ENCODE data around the gene PLEKHH3.
"Not testable (repeated sequence)": the region's sequence is repeated elsewhere in the genome, so short reads cannot be mapped to it uniquely, and the experiment has no call there.

DNA sequence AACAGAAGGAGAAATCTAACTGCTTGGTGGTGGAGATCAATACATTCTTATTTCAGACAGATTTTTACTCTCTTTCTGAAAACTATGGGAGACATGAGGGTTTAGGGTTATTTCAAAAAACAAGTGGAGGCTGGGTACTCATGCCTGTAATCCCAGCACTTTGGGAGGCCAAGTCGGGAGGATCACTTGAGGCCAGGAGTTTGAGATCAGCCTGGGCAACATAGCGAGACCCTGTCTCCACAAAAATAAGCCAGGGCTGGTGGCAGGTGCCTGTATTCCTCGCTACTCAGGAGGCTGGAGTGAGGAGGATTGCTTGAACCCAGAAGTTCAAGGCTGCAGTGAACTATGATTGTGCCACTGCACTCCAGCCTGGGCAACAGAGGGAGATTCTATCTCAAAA, 54.8 kb downstream of the PLEKHH3 start:
- TF ChIP-seq, protein P1, sequence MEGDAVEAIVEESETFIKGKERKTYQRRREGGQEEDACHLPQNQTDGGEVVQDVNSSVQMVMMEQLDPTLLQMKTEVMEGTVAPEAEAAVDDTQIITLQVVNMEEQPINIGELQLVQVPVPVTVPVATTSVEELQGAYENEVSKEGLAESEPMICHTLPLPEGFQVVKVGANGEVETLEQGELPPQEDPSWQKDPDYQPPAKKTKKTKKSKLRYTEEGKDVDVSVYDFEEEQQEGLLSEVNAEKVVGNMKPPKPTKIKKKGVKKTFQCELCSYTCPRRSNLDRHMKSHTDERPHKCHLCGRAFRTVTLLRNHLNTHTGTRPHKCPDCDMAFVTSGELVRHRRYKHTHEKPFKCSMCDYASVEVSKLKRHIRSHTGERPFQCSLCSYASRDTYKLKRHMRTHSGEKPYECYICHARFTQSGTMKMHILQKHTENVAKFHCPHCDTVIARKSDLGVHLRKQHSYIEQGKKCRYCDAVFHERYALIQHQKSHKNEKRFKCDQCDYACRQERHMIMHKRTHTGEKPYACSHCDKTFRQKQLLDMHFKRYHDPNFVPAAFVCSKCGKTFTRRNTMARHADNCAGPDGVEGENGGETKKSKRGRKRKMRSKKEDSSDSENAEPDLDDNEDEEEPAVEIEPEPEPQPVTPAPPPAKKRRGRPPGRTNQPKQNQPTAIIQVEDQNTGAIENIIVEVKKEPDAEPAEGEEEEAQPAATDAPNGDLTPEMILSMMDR (IDR thresholded peaks at IDR 0.05): not testable (repeated sequence)
- not testable (repeated sequence) for TF ChIP-seq POLR2A (IDR thresholded peaks at IDR 0.05)

All from tibial nerve (tissue), 3 donors.